ENCODE data around the gene PORCN. TPM values are rescaled to one million over a fixed set of nuclear protein-coding genes. Genes with fewer than 3 reads are reported as not detected.
A peak's percentile ranks its signal among the peaks of the same experiment; 100 is the strongest.

Gene PORCN
- total and polyA plus RNA-seq, 9 of the 15 experiments (the other 6 are each of a cell fraction or from before 2014, with no cell fraction given), result 0.34 to 5.1 (median 2.8) TPM

DNA sequence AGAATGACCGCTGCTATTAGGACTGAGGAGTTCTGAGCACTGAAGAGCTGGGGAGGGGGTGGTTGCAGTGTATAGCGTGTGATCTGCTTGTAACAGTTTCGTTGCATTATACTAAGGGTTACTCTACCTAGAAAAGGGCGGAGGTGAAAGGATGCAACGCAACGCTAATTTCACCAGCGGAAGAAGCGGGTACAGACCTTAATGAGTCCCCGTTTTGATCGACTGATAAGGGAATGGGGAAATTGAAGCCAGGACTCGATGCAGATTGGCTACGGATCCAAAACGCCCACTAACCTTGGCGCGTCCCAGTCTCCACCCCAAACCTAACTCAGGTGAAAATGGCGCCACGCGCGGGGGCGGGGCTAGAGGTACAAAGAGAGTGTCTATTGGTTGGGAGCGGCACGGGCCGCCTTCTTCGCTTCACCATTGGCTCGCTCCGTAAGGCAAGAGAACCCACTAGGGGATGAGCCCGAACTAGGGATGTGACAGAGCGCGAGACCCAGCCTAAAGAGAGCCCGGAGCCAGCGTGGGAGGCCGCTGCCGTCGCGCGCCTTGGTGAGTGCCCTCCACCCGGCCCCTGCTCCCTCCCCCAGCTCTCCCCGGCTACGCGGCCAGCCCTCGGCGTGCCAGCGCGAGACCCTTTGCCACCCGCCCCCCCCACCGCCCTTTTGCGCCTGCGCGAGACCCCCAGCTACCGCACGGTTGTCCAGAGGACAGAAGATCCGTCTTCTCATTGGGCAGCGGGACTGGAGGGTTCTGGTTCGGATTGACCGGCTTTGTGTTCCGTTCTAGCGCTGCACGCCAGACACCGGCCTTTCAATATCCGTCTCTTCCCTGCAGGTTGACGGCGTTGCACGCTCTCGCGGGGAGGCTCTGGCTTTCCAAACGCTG is 12.8 kb downstream of the PORCN start, which contains the start of gene EBP (continued):
- TF ChIP-seq, protein P1, sequence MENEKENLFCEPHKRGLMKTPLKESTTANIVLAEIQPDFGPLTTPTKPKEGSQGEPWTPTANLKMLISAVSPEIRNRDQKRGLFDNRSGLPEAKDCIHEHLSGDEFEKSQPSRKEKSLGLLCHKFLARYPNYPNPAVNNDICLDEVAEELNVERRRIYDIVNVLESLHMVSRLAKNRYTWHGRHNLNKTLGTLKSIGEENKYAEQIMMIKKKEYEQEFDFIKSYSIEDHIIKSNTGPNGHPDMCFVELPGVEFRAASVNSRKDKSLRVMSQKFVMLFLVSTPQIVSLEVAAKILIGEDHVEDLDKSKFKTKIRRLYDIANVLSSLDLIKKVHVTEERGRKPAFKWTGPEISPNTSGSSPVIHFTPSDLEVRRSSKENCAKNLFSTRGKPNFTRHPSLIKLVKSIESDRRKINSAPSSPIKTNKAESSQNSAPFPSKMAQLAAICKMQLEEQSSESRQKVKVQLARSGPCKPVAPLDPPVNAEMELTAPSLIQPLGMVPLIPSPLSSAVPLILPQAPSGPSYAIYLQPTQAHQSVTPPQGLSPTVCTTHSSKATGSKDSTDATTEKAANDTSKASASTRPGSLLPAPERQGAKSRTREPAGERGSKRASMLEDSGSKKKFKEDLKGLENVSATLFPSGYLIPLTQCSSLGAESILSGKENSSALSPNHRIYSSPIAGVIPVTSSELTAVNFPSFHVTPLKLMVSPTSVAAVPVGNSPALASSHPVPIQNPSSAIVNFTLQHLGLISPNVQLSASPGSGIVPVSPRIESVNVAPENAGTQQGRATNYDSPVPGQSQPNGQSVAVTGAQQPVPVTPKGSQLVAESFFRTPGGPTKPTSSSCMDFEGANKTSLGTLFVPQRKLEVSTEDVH (IDR thresholded peaks at IDR 0.05; ENCODE audit: low read depth, partially characterized antibody), result peak; percentile 62
- TF ChIP-seq, protein P2, sequence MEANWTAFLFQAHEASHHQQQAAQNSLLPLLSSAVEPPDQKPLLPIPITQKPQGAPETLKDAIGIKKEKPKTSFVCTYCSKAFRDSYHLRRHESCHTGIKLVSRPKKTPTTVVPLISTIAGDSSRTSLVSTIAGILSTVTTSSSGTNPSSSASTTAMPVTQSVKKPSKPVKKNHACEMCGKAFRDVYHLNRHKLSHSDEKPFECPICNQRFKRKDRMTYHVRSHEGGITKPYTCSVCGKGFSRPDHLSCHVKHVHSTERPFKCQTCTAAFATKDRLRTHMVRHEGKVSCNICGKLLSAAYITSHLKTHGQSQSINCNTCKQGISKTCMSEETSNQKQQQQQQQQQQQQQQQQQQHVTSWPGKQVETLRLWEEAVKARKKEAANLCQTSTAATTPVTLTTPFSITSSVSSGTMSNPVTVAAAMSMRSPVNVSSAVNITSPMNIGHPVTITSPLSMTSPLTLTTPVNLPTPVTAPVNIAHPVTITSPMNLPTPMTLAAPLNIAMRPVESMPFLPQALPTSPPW (CRISPR knock-in tag; IDR thresholded peaks at IDR 0.05), result peak; percentile 55
- TF ChIP-seq CTBP1 (IDR thresholded peaks at IDR 0.05; ENCODE audit: borderline replicate concordance) (peak; percentile 69), ZFP30 (CRISPR knock-in tag; IDR thresholded peaks at IDR 0.05; ENCODE audit: borderline replicate concordance) (no peak), POLR2B (IDR thresholded peaks at IDR 0.05; ENCODE audit: low read depth, partially characterized antibody) (peak; percentile 43), MAZ (CRISPR knock-in tag; conservative IDR thresholded peaks at IDR 0.05 in 1 of 2, IDR thresholded peaks at IDR 0.05 in 1 of 2) (peak in 1 of 2 experiments; percentile 43; a peak in 1 of 4 replicates)
- TF ChIP-seq, protein P3, sequence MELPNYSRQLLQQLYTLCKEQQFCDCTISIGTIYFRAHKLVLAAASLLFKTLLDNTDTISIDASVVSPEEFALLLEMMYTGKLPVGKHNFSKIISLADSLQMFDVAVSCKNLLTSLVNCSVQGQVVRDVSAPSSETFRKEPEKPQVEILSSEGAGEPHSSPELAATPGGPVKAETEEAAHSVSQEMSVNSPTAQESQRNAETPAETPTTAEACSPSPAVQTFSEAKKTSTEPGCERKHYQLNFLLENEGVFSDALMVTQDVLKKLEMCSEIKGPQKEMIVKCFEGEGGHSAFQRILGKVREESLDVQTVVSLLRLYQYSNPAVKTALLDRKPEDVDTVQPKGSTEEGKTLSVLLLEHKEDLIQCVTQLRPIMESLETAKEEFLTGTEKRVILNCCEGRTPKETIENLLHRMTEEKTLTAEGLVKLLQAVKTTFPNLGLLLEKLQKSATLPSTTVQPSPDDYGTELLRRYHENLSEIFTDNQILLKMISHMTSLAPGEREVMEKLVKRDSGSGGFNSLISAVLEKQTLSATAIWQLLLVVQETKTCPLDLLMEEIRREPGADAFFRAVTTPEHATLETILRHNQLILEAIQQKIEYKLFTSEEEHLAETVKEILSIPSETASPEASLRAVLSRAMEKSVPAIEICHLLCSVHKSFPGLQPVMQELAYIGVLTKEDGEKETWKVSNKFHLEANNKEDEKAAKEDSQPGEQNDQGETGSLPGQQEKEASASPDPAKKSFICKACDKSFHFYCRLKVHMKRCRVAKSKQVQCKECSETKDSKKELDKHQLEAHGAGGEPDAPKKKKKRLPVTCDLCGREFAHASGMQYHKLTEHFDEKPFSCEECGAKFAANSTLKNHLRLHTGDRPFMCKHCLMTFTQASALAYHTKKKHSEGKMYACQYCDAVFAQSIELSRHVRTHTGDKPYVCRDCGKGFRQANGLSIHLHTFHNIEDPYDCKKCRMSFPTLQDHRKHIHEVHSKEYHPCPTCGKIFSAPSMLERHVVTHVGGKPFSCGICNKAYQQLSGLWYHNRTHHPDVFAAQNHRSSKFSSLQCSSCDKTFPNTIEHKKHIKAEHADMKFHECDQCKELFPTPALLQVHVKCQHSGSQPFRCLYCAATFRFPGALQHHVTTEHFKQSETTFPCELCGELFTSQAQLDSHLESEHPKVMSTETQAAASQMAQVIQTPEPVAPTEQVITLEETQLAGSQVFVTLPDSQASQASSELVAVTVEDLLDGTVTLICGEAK (IDR thresholded peaks at IDR 0.05), result peak; percentile 73
- TF ChIP-seq, protein P3 (CRISPR knock-in tag; IDR thresholded peaks at IDR 0.05), result no peak
- TF ChIP-seq, protein P4, sequence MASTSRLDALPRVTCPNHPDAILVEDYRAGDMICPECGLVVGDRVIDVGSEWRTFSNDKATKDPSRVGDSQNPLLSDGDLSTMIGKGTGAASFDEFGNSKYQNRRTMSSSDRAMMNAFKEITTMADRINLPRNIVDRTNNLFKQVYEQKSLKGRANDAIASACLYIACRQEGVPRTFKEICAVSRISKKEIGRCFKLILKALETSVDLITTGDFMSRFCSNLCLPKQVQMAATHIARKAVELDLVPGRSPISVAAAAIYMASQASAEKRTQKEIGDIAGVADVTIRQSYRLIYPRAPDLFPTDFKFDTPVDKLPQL (IDR thresholded peaks at IDR 0.05; ENCODE audit: extremely low read depth, insufficient read length), result peak; percentile 58
- TF ChIP-seq, protein P5, sequence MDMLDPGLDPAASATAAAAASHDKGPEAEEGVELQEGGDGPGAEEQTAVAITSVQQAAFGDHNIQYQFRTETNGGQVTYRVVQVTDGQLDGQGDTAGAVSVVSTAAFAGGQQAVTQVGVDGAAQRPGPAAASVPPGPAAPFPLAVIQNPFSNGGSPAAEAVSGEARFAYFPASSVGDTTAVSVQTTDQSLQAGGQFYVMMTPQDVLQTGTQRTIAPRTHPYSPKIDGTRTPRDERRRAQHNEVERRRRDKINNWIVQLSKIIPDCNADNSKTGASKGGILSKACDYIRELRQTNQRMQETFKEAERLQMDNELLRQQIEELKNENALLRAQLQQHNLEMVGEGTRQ (CRISPR knock-in tag; IDR thresholded peaks at IDR 0.05), result peak; percentile 83
